Measurements from ENCODE around the gene SLU7. TPM values are rescaled to one million over a fixed set of nuclear protein-coding genes. Genes with fewer than 3 reads are reported as not detected.

Gene SLU7
- total RNA-seq, 1 donor from 2014 or later = 48.4 TPM

- no peak overlapping the region for H3K27ac Mint-ChIP-seq (ENCODE audit: unreplicated experiment)
- Histone ChIP-seq H3K27ac (ENCODE audit: low read depth, low read length) (no peak overlapping the region), H2AFZ (ENCODE audit: low read depth, low read length) (no peak overlapping the region), H3K4me3 (ENCODE audit: insufficient read depth, low read depth, low read length) (no peak overlapping the region), H4K20me1 (ENCODE audit: insufficient read depth, low read length) (no peaks in the 10 kb centered on the region), H3K9me3 (ENCODE audit: insufficient read depth, low read depth, low read length) (no peaks in the 10 kb centered on the region), H3K79me2 (ENCODE audit: insufficient read depth, low read length) (no peaks in the 10 kb centered on the region), H3K36me3 (ENCODE audit: insufficient read depth, low read length) (no peaks in the 10 kb centered on the region), H3K27me3 (ENCODE audit: insufficient read depth, low read length) (no peaks in the 10 kb centered on the region), H3K4me1 (ENCODE audit: insufficient read depth, low read length) (peaks cover 33% of the 10 kb centered on the region), H3K9ac (ENCODE audit: low read length) (no peak overlapping the region), H3K4me2 (ENCODE audit: low read length) (peak overlapping the region; percentile 64)
- peaks cover 23% of the 10 kb centered on the region for H3K4me1 Mint-ChIP-seq (ENCODE audit: low read depth, unreplicated experiment)
- no peaks in the 10 kb centered on the region for H3K36me3 Mint-ChIP-seq (ENCODE audit: low read depth, unreplicated experiment)
- TF ChIP-seq EZH2 (IDR thresholded peaks at IDR 0.05; ENCODE audit: insufficient read depth, low read length) (no peak), CTCF (IDR thresholded peaks at IDR 0.05; ENCODE audit: insufficient read depth, low read depth, low read length) (no peak)
- no peak overlapping the region for H3K4me3 Mint-ChIP-seq (ENCODE audit: unreplicated experiment)
- DNase-seq (ENCODE audit: low read depth) (no peak), FAIRE-seq (no peak)
- peaks cover 2% of the 10 kb centered on the region for H3K9me3 Mint-ChIP-seq (ENCODE audit: unreplicated experiment)
- no peaks in the 10 kb centered on the region for H3K27me3 Mint-ChIP-seq (ENCODE audit: low read depth, unreplicated experiment)
These were observed 44.3 kb upstream of the SLU7 start for GRCh38 chr5:160463227-160463626.

- TF ChIP-seq CTCF (IDR thresholded peaks at IDR 0.05; ENCODE audit: insufficient read depth, low read depth, low read length) (no peak), EZH2 (IDR thresholded peaks at IDR 0.05; ENCODE audit: insufficient read depth, low read length) (no peak)
- Histone ChIP-seq H3K9ac (ENCODE audit: low read length) (no peak overlapping the region), H4K20me1 (ENCODE audit: insufficient read depth, low read length) (no peaks in the 10 kb centered on the region), H3K79me2 (ENCODE audit: insufficient read depth, low read length) (no peaks in the 10 kb centered on the region), H3K27me3 (ENCODE audit: insufficient read depth, low read length) (no peaks in the 10 kb centered on the region), H3K4me1 (ENCODE audit: insufficient read depth, low read length) (peaks cover 22% of the 10 kb centered on the region), H3K36me3 (ENCODE audit: insufficient read depth, low read length) (no peaks in the 10 kb centered on the region), H3K4me3 (ENCODE audit: insufficient read depth, low read depth, low read length) (no peak overlapping the region), H3K9me3 (ENCODE audit: insufficient read depth, low read depth, low read length) (no peaks in the 10 kb centered on the region), H3K27ac (ENCODE audit: low read depth, low read length) (no peak overlapping the region), H2AFZ (ENCODE audit: low read depth, low read length) (no peak overlapping the region), H3K4me2 (ENCODE audit: low read length) (no peak overlapping the region)
- H3K36me3 Mint-ChIP-seq (ENCODE audit: low read depth, unreplicated experiment) = no peaks in the 10 kb centered on the region
- H3K27me3 Mint-ChIP-seq (ENCODE audit: low read depth, unreplicated experiment) = no peaks in the 10 kb centered on the region
- no peak overlapping the region for H3K4me3 Mint-ChIP-seq (ENCODE audit: unreplicated experiment)
- peaks cover 18% of the 10 kb centered on the region for H3K4me1 Mint-ChIP-seq (ENCODE audit: low read depth, unreplicated experiment)
- DNase-seq (ENCODE audit: low read depth) (no peak), FAIRE-seq (no peak)
- no peak overlapping the region for H3K27ac Mint-ChIP-seq (ENCODE audit: unreplicated experiment)
- H3K9me3 Mint-ChIP-seq (ENCODE audit: unreplicated experiment) = peaks cover 2% of the 10 kb centered on the region
These were observed 43.3 kb upstream of the SLU7 start for GRCh38 chr5:160462167-160462566.

- no peaks in the 10 kb centered on the region for H3K36me3 Mint-ChIP-seq (ENCODE audit: low read depth, unreplicated experiment)
- H3K79me2 ChIP-seq (ENCODE audit: insufficient read depth, low read length) = no peaks in the 10 kb centered on the region
- no peak overlapping the region for H3K27ac Mint-ChIP-seq (ENCODE audit: unreplicated experiment)
- no peaks in the 10 kb centered on the region for H3K27me3 ChIP-seq (ENCODE audit: insufficient read depth, low read length)
- peaks cover 16% of the 10 kb centered on the region for H3K4me1 Mint-ChIP-seq (ENCODE audit: low read depth, unreplicated experiment)
- peaks cover 4% of the 10 kb centered on the region for H3K9me3 Mint-ChIP-seq (ENCODE audit: unreplicated experiment)
- no peak overlapping the region for H3K9ac ChIP-seq (ENCODE audit: low read length)
- no peaks in the 10 kb centered on the region for H3K9me3 ChIP-seq (ENCODE audit: insufficient read depth, low read depth, low read length)
- no peak overlapping the region for H3K4me3 Mint-ChIP-seq (ENCODE audit: unreplicated experiment)
- FAIRE-seq (no peak), DNase-seq (ENCODE audit: low read depth) (no peak)
- H4K20me1 ChIP-seq (ENCODE audit: insufficient read depth, low read length) = no peaks in the 10 kb centered on the region
- no peak overlapping the region for H3K4me3 ChIP-seq (ENCODE audit: insufficient read depth, low read depth, low read length)
- no peak for TF ChIP-seq CTCF (IDR thresholded peaks at IDR 0.05; ENCODE audit: insufficient read depth, low read depth, low read length)
- H3K36me3 ChIP-seq (ENCODE audit: insufficient read depth, low read length) = no peaks in the 10 kb centered on the region
- H3K27me3 Mint-ChIP-seq (ENCODE audit: low read depth, unreplicated experiment) = no peaks in the 10 kb centered on the region
- H3K4me2 ChIP-seq (ENCODE audit: low read length) = no peak overlapping the region
- H2AFZ ChIP-seq (ENCODE audit: low read depth, low read length) = no peak overlapping the region
- peaks cover 14% of the 10 kb centered on the region for H3K4me1 ChIP-seq (ENCODE audit: insufficient read depth, low read length)
- H3K27ac ChIP-seq (ENCODE audit: low read depth, low read length) = no peak overlapping the region
These were observed 42.5 kb upstream of the SLU7 start for GRCh38 chr5:160461378-160461777.
